Prostate gland (tissue), 2 donors: Measurements from ENCODE around the gene CPSF7. TPM values are rescaled to one million over a fixed set of nuclear protein-coding genes. Genes with fewer than 3 reads are reported as not detected.

Source experiments
- DNase-seq: peaks from one replicate; pipeline ENCODE4 v3.0.0-alpha.2; 2019; ENCODE audit warnings: low spot score
- H3K27ac ChIP-seq, 2 donors: fragments of 200-600 bp; sonication (generic); 2 replicates each; pipeline ENCODE4 v1.5.1; 2017 to 2019
- H3K27me3 ChIP-seq: fragments of 200-600 bp; sonication (generic); replicated peaks from 2 replicates; pipeline ENCODE4 v1.5.1; 2019; ENCODE audit not compliant: insufficient read depth
- H3K36me3 ChIP-seq, 2 donors: fragments of 200-600 bp; sonication (generic); 1 replicate in 1 of 2; 2 replicates in 1 of 2; pipeline versions ENCODE4 v1.5.1 to v1.8.1; 2017 to 2019
- H3K4me1 ChIP-seq: fragments of 200-600 bp; sonication (generic); replicated peaks from 2 replicates; pipeline ENCODE4 v1.5.1; 2019
- H3K4me3 ChIP-seq, 2 donors: fragments of 200-600 bp; sonication (generic); 2 replicates each; pipeline ENCODE4 v1.5.1; 2017 to 2019
- H3K9me3 ChIP-seq: fragments of 200-600 bp; sonication (generic); 2 replicates; pipeline ENCODE4 v1.5.1; 2017
- CTCF ChIP-seq, 4 experiments: fragments of 200-600 bp in 2 of 4; fragments of 450-650 bp in 2 of 4; sonication (generic) in 2 of 4; IDR thresholded peaks; 1 replicate in 3 of 4; 2 replicates in 1 of 4; pipeline ENCODE4 v1.5.1; 2016 to 2019; ENCODE audit warnings: antibody characterized with exemption in 4 of 4, mild to moderate bottlenecking in 2 of 4, moderate library complexity in 2 of 4
- POLR2A ChIP-seq: fragments of 450-650 bp; IDR thresholded peaks from one replicate; pipeline ENCODE4 v1.6.1; 2016; ENCODE audit warnings: antibody characterized with exemption, mild to moderate bottlenecking
- POLR2AphosphoS5 ChIP-seq: sonication (generic); formaldehyde crosslinking; IDR thresholded peaks from one replicate; pipeline ENCODE4 v1.6.1; 2017; ENCODE audit warnings: antibody characterized with exemption
- WGBS: methylation state at CpG from one replicate; pipeline ENCODE4 v1.1.5; 2018; 5-methylcytosine and 5-hydroxymethylcytosine counted together
- intact Hi-C: fragments of 100-400 bp; cut with DNase I; formaldehyde crosslinking; loops from one replicate; pipeline ENCODE4 v1.14.2; 2022
- small RNA-seq, 2 donors: library from RNA; depleted of rRNA; stranded (forward); fragments of <200 nt; gene quantifications; one replicate each; pipeline ENCODE3, GENCODE V24; 2016
- total RNA-seq, 2 donors: library from RNA; depleted of rRNA; stranded (reverse); fragments of >200 nt; gene quantifications; one replicate each; pipeline ENCODE4 v1.1.0, GENCODE V29; 2016

Gene CPSF7
- total RNA-seq, 2 donors from 2014 or later = 44.7 to 66.8 TPM

- WGBS = 87% methylated on average over 9 of the region's 9 CpGs
- no peak for DNase-seq
- no peak for TF ChIP-seq POLR2AphosphoS5
- TF ChIP-seq POLR2A = no peak
- no peak for TF ChIP-seq CTCF (IDR thresholded peaks at IDR 0.05)
- Histone ChIP-seq H3K4me1 (peaks cover 4% of the 10 kb centered on the region), H3K36me3 (peaks cover 0 to 6% of the 10 kb centered on the region in 2 donors), H3K4me3 (no peak overlapping the region), H3K9me3 (no peaks in the 10 kb centered on the region), H3K27me3 (no peaks in the 10 kb centered on the region), H3K27ac (no peak overlapping the region)
- intact Hi-C loops = no loop called here
Measured at GRCh38 chr11:61357233-61357893, 72.4 kb downstream of the CPSF7 start.

- Histone ChIP-seq H3K9me3 (no peaks in the 10 kb centered on the region), H3K27me3 (no peaks in the 10 kb centered on the region), H3K27ac (no peak overlapping the region), H3K4me3 (no peak overlapping the region), H3K36me3 (peaks cover 0 to 6% of the 10 kb centered on the region in 2 donors), H3K4me1 (peaks cover 4% of the 10 kb centered on the region)
- intact Hi-C loops = no loop called here
- 95% methylated on average over 4 of the region's 4 CpGs for WGBS
- DNase-seq = no peak
- TF ChIP-seq POLR2A (no peak), CTCF (IDR thresholded peaks at IDR 0.05) (no peak), POLR2AphosphoS5 (no peak)
Measured at GRCh38 chr11:61356706-61357105, 73.1 kb downstream of the CPSF7 start.

- Histone ChIP-seq H3K27me3 (no peaks in the 10 kb centered on the region), H3K9me3 (no peaks in the 10 kb centered on the region), H3K27ac (no peak overlapping the region), H3K36me3 (peaks cover 0 to 6% of the 10 kb centered on the region in 2 donors), H3K4me3 (no peak overlapping the region), H3K4me1 (no peaks in the 10 kb centered on the region)
- WGBS = 75% methylated on average over 2 of the region's 2 CpGs
- DNase-seq = no peak
- intact Hi-C loops = no loop called here
- TF ChIP-seq POLR2A (no peak), CTCF (IDR thresholded peaks at IDR 0.05) (no peak)
Measured at GRCh38 chr11:61354208-61354607, 75.6 kb downstream of the CPSF7 start.

GRCh38 chr11:61353131-61354067, 76.4 kb downstream of the CPSF7 start:
- H3K27me3 ChIP-seq = no peaks in the 10 kb centered on the region
- no peak overlapping the region for H3K4me3 ChIP-seq
- no peaks in the 10 kb centered on the region for H3K4me1 ChIP-seq
- no peak overlapping the region for H3K27ac ChIP-seq
- no peak for TF ChIP-seq CTCF (IDR thresholded peaks at IDR 0.05)
- no peak for TF ChIP-seq POLR2AphosphoS5
- no peak for TF ChIP-seq POLR2A
- no peak for DNase-seq
- no peaks in the 10 kb centered on the region for H3K9me3 ChIP-seq
- WGBS = 75% methylated on average over 15 of the region's 15 CpGs
- intact Hi-C loops = no loop called here
- peaks cover 0 to 6% of the 10 kb centered on the region in 2 donors for H3K36me3 ChIP-seq

Small RNA genes lying within 50 kb of the gene (small RNA-seq; reads per million reads assigned to genes)
- 0 reads per million in 2 donors for gene RN7SL23P

Other genes starting within 250 kb of the CPSF7 start
- under 1 TPM in 1 of 2 donors, not detected in 1; 0.77 TPM for gene PGA3, start 226.5 kb downstream of the CPSF7 start, total RNA-seq
- gene PGA4, start 207.6 kb downstream of the CPSF7 start, total RNA-seq = not detected
- not detected for gene PGA5, start 188.8 kb downstream of the CPSF7 start, total RNA-seq
- gene VWCE, start 134.7 kb downstream of the CPSF7 start, total RNA-seq = 1 to 10 TPM; 2.0 to 4.3 TPM
- 100 to 1,000 TPM; 179 to 253 TPM for gene DDB1, start 96.9 kb downstream of the CPSF7 start, total RNA-seq
- gene TKFC, start 96.7 kb downstream of the CPSF7 start, total RNA-seq = 10 to 100 TPM; 52.8 to 79.3 TPM
- 10 to 100 TPM; 51.6 to 79.1 TPM for gene CYB561A3, start 68.1 kb downstream of the CPSF7 start, total RNA-seq
- gene TMEM138, start 67.6 kb downstream of the CPSF7 start, total RNA-seq = 10 to 100 TPM; 17.9 to 35.4 TPM
- gene TMEM216, start 37.4 kb downstream of the CPSF7 start, total RNA-seq = 10 to 100 TPM; 13.3 to 24.1 TPM
- gene SDHAF2, start 149 bp upstream of the CPSF7 start, total RNA-seq = 10 to 100 TPM; 24.6 to 59.4 TPM
- 1 to 10 TPM in 1 of 2 donors, under 1 TPM in 1; 0.09 to 1.2 TPM for gene LRRC10B, start 78.8 kb upstream of the CPSF7 start, total RNA-seq
- 100 to 1,000 TPM; 114 to 199 TPM for gene SYT7, start 151.1 kb upstream of the CPSF7 start, total RNA-seq